Measurements from ENCODE around the gene PLCH2. TPM values are rescaled to one million over a fixed set of nuclear protein-coding genes. Genes with fewer than 3 reads are reported as not detected.
"Not testable (repeated sequence)": the region's sequence is repeated elsewhere in the genome, so short reads cannot be mapped to it uniquely, and the experiment has no call there.

Gene PLCH2
- total RNA-seq, 1 donor from 2014 or later: 30.7 TPM

DNA sequence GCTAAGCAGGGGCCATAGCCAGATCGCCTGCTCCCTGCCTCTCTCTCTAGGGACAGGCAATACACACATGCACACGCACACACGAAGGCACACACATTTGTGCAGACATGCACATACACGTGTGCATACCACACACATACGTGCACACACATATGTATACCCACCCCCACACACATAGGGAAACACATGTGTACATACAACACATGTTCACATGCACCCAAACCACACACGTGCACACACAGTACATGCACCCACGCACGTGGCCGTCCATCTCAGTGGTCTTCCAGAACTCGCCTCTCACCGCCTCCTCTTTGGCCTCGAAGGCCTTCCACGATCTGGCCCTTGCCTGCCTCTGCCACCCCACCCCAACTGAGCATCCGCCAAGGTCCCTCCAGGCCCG is 38.5 kb upstream of the PLCH2 start:
- intact Hi-C loops (cut with DNase I): no loop called here
- TF ChIP-seq POLR2A (IDR thresholded peaks at IDR 0.05) (no peak), POLR2AphosphoS5 (IDR thresholded peaks at IDR 0.05; ENCODE audit: insufficient read depth in 1 of 2, low read depth in 1 of 2) (no peak)
- TF ChIP-seq, protein P1, sequence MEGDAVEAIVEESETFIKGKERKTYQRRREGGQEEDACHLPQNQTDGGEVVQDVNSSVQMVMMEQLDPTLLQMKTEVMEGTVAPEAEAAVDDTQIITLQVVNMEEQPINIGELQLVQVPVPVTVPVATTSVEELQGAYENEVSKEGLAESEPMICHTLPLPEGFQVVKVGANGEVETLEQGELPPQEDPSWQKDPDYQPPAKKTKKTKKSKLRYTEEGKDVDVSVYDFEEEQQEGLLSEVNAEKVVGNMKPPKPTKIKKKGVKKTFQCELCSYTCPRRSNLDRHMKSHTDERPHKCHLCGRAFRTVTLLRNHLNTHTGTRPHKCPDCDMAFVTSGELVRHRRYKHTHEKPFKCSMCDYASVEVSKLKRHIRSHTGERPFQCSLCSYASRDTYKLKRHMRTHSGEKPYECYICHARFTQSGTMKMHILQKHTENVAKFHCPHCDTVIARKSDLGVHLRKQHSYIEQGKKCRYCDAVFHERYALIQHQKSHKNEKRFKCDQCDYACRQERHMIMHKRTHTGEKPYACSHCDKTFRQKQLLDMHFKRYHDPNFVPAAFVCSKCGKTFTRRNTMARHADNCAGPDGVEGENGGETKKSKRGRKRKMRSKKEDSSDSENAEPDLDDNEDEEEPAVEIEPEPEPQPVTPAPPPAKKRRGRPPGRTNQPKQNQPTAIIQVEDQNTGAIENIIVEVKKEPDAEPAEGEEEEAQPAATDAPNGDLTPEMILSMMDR (IDR thresholded peaks at IDR 0.05): no peak
- H3K27me3 ChIP-seq: no peaks in the 10 kb centered on the region
- no peak overlapping the region for H3K27ac ChIP-seq
- H3K4me1 ChIP-seq: no peaks in the 10 kb centered on the region
- H3K36me3 ChIP-seq: no peaks in the 10 kb centered on the region
- DNase-seq (ENCODE audit: extremely low spot score in 2 of 2): no peak
- H3K9me3 ChIP-seq: no peaks in the 10 kb centered on the region
- no peak overlapping the region for H3K4me3 ChIP-seq

DNA sequence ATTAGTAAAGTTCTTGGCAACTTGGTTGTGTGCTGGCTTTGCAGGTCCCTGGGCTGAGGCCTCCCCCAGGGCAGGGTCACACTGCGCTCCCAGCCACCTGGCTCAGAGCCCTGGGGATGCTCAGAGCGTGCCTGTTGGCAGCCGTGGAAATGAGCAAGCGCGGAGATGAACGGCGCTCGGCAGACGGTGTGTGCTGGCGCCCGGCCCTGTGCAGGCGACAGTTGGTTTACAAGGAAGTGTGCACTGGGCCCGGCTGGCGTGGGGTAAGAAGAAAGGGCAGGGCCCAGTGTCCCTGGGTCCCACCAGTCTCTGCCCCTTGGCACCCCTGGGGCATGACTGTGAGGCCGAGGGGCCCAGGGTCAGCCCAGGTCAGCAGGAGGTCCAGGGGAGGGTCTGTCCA is 38.1 kb upstream of the PLCH2 start:
- intact Hi-C loops (cut with DNase I): no loop called here
- Histone ChIP-seq H3K27ac (no peak overlapping the region), H3K9me3 (no peaks in the 10 kb centered on the region), H3K27me3 (no peaks in the 10 kb centered on the region), H3K4me1 (peaks cover 3% of the 10 kb centered on the region), H3K36me3 (no peaks in the 10 kb centered on the region), H3K4me3 (no peak overlapping the region)
- TF ChIP-seq, protein P1 (IDR thresholded peaks at IDR 0.05): no peak
- TF ChIP-seq POLR2A (IDR thresholded peaks at IDR 0.05) (no peak), POLR2AphosphoS5 (IDR thresholded peaks at IDR 0.05; ENCODE audit: insufficient read depth in 1 of 2, low read depth in 1 of 2) (no peak)
- no peak for DNase-seq (ENCODE audit: extremely low spot score in 2 of 2)

DNA sequence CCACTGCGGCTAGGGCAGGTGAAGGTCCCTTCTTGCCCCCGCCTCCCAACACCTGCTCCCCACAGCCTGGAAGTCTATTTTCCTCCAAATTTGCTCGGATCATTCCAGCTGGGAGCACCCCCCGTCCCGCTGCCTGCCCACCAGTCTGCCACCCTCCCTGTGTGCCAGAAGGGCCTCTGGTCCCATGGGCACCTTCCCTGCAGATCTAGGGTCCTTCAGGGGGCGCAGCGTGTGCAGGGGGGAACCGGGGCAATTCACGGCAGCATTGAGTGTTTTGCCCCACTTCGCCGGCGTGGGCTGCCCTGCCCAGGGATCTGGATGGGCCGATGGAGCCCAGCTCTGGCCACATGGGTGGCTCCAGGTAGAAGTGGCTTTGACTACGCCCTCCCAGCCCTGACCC is 37.4 kb upstream of the PLCH2 start:
- TF ChIP-seq, protein P1 (IDR thresholded peaks at IDR 0.05): no peak
- no peak for TF ChIP-seq POLR2A (IDR thresholded peaks at IDR 0.05)

DNA sequence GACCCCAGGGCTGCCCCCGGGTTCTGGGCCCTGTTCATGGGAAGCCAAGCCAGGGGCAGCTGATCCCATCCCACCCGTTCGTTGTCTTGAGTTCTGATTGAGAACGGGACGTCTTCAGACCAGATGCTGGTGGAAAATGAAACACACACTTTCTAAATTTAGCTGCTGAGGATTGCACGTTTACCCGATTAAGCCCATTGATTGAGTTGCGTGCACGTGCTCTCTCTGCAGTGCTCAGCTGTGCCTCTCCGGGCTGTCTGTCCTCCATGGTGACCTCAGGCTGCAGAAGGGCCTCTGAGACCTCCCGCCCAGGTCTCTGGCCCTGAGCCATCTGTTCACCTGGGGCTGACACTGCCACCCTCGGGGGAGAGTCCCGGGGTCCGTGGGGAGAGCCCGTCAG is 36.7 kb upstream of the PLCH2 start:
- DNase-seq (ENCODE audit: extremely low spot score in 2 of 2): no peak
- H3K27me3 ChIP-seq: no peaks in the 10 kb centered on the region
- no peak overlapping the region for H3K27ac ChIP-seq
- intact Hi-C loops (cut with DNase I): no loop called here
- no peak overlapping the region for H3K4me3 ChIP-seq
- no peaks in the 10 kb centered on the region for H3K36me3 ChIP-seq
- no peaks in the 10 kb centered on the region for H3K9me3 ChIP-seq
- peaks cover 6% of the 10 kb centered on the region for H3K4me1 ChIP-seq
- TF ChIP-seq, protein P1 (IDR thresholded peaks at IDR 0.05): no peak
- TF ChIP-seq POLR2AphosphoS5 (IDR thresholded peaks at IDR 0.05; ENCODE audit: insufficient read depth in 1 of 2, low read depth in 1 of 2) (no peak), POLR2A (IDR thresholded peaks at IDR 0.05) (no peak)

More for the DNA sequence above, 37.4 kb upstream of the PLCH2 start:
- H3K4me3 ChIP-seq: no peak overlapping the region
- no peaks in the 10 kb centered on the region for H3K36me3 ChIP-seq
- H3K27ac ChIP-seq: no peak overlapping the region
- no peaks in the 10 kb centered on the region for H3K27me3 ChIP-seq
- peaks cover 6% of the 10 kb centered on the region for H3K4me1 ChIP-seq
- no peak for DNase-seq (ENCODE audit: extremely low spot score in 2 of 2)
- H3K9me3 ChIP-seq: no peaks in the 10 kb centered on the region
- intact Hi-C loops (cut with DNase I): no loop called here

DNA sequence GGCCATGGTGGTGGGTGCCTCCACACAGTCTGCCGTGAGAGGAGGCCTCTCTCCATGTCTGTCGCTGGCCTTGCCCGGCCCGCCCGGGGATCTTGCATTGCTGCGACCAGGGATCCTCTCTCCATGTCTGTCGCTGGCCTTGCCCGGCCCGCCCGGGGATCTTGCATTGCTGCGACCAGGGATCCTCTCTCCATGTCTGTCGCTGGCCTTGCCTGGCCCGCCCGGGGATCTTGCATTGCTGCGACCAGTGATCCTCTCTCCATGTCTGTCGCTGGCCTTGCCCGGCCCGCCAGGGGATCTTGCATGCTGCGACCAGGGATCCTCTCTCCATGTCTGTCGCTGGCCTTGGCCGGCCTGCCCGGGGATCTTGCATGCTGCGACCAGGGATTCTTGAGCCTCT is 35.7 kb upstream of the PLCH2 start:
- DNase-seq (ENCODE audit: extremely low spot score in 2 of 2); H3K27ac ChIP-seq; H3K4me3 ChIP-seq; H3K9me3 ChIP-seq; H3K27me3 ChIP-seq; intact Hi-C loops (cut with DNase I); H3K36me3 ChIP-seq; H3K4me1 ChIP-seq: not testable (repeated sequence)

DNA sequence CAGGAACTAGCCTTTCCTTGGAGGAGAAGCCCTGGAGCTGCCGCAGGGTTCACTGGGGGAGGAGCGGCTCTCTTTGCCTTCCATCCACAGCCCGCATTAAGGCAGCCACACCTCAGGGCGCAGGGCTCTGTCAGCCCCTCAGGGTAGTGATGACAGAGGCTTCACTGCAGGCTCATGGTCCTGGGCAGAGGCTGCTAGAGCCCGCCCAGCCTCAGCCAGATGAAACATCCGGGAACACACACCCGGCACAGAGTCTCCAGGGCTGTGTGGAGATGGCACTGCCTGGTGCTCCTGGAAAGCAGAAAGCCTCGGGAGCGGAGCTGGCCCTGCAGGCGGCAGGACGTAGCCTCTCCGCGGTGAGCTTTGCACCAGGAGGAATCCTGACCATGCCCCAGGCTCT is 34.3 kb upstream of the PLCH2 start:
- no peaks in the 10 kb centered on the region for H3K27me3 ChIP-seq
- no peak overlapping the region for H3K27ac ChIP-seq
- H3K36me3 ChIP-seq: no peaks in the 10 kb centered on the region
- H3K4me3 ChIP-seq: no peak overlapping the region
- intact Hi-C loops (cut with DNase I): no loop called here
- H3K4me1 ChIP-seq: peaks cover 6% of the 10 kb centered on the region
- TF ChIP-seq POLR2A (IDR thresholded peaks at IDR 0.05): no peak
- no peak for TF ChIP-seq POLR2AphosphoS5 (IDR thresholded peaks at IDR 0.05; ENCODE audit: insufficient read depth in 1 of 2, low read depth in 1 of 2)
- TF ChIP-seq, protein P1 (IDR thresholded peaks at IDR 0.05): no peak
- no peaks in the 10 kb centered on the region for H3K9me3 ChIP-seq
- DNase-seq (ENCODE audit: extremely low spot score in 2 of 2): no peak
